Bronchial epithelial cell (primary cell): ENCODE measurements around the gene CAMK2D. TPM values are rescaled to one million over a fixed set of nuclear protein-coding genes. Genes with fewer than 3 reads are reported as not detected.

ENCODE experiments used
- DNase-seq: peaks from one replicate; pipeline ENCODE4 v3.0.0-alpha.2; 2010; ENCODE audit warnings: low read depth
- FAIRE-seq: peaks from 2 replicates; lab custom pipeline; 2011; peaks lifted over from hg19 to GRCh38; lab: Jason Lieb, UNC
- H3K27me3 ChIP-seq: 2 replicates; pipeline ENCODE4 v1.5.1; 2011; ENCODE audit warnings: low read length; ENCODE audit not compliant: control insufficient read depth, insufficient read depth
- H3K36me3 ChIP-seq: 2 replicates; pipeline ENCODE4 v1.5.1; 2011; ENCODE audit warnings: low read length; ENCODE audit not compliant: control insufficient read depth, insufficient read depth
- H3K4me3 ChIP-seq: 2 replicates; pipeline ENCODE4 v1.5.1; 2011; ENCODE audit warnings: mild to moderate bottlenecking, low read depth, low read length, control low read depth
- total RNA-seq: library from RNA; depleted of rRNA; stranded (reverse); fragments of >200 nt; gene quantifications from 2 replicates; pipeline ENCODE4 v1.2.1, GENCODE V29; 2014
- TF ChIP-seq, protein P1 (sequence below): IDR thresholded peaks from 2 replicates; pipeline ENCODE4 v1.5.1; 2011; ENCODE audit warnings: mild to moderate bottlenecking, moderate library complexity, low read length, control low read depth, inconsistent platforms; ENCODE audit not compliant: insufficient read depth, severe bottlenecking

The CAMK2D gene
- total RNA-seq, 1 donor from 2014 or later: 50.8 TPM

DNA sequence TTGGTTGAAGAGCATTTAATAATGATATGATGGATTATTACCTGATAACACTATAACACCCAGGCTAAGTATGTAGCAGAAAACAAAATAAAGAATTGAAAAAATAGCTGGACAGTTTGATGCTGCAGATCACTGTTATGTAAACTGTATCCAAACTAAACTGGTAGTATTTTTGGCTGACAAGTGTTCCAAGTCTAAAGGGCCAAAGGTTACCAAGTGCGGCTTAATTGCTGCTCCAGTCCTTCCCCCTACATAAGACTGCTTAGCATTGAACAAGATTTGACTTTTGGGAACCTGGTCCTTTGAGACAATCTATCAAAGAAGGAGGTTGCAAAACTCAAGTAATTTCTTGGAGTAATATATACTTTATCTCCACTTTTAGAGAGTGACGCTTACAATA, 249.6 kb downstream of the CAMK2D start:
- no peak for FAIRE-seq

DNA sequence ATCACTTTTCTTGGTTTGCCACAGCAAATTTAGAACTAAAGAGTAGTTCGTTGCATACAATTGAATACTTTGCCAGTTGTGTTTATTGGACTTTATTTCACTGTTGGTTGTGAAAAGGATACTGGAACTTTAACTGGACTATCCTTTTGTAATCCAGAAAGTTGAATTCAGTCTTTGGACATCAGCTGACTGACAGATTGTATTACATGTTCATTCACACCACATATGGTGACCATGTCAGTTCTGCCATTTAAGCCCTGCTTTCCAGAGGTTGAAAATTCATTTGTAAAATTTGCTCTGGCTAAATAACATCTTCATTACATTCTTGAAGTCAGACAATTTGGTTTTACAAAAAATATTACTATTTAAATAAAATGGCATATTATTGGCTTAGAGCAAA, 251.7 kb downstream of the CAMK2D start:
- no peaks in the 10 kb centered on the region for H3K27me3 ChIP-seq
- peaks cover 1% of the 10 kb centered on the region for H3K36me3 ChIP-seq
- H3K4me3 ChIP-seq: no peak overlapping the region
- DNase-seq (no peak), FAIRE-seq (no peak)
- TF ChIP-seq, protein P1, sequence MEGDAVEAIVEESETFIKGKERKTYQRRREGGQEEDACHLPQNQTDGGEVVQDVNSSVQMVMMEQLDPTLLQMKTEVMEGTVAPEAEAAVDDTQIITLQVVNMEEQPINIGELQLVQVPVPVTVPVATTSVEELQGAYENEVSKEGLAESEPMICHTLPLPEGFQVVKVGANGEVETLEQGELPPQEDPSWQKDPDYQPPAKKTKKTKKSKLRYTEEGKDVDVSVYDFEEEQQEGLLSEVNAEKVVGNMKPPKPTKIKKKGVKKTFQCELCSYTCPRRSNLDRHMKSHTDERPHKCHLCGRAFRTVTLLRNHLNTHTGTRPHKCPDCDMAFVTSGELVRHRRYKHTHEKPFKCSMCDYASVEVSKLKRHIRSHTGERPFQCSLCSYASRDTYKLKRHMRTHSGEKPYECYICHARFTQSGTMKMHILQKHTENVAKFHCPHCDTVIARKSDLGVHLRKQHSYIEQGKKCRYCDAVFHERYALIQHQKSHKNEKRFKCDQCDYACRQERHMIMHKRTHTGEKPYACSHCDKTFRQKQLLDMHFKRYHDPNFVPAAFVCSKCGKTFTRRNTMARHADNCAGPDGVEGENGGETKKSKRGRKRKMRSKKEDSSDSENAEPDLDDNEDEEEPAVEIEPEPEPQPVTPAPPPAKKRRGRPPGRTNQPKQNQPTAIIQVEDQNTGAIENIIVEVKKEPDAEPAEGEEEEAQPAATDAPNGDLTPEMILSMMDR: no peak

More for the DNA sequence above, 249.6 kb downstream of the CAMK2D start:
- Histone ChIP-seq H3K4me3 (no peak overlapping the region), H3K27me3 (no peaks in the 10 kb centered on the region), H3K36me3 (peaks cover 1% of the 10 kb centered on the region)
- DNase-seq: no peak
- TF ChIP-seq, protein P1: no peak

DNA sequence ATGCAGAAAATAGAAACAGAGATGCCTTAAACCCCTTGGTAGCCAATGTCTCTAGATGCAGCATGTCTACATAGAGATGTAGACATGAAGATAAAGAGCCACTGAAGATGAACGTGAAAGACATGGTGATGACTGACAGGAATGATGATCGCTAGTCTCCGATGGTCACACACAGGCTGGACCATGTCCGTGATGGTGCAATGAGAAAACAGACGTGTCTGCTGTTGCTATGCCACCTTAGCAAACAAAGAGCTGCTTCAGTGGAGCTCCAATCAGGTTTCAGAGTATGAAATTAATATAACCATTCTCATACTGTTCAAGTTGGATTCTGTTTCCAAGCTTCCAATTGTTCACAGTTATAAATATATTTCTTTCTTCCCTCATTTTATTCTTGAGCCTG, 256.5 kb downstream of the CAMK2D start:
- FAIRE-seq (no peak), DNase-seq (no peak)
- TF ChIP-seq, protein P1: no peak
- Histone ChIP-seq H3K4me3 (no peak overlapping the region), H3K36me3 (no peaks in the 10 kb centered on the region), H3K27me3 (no peaks in the 10 kb centered on the region)

DNA sequence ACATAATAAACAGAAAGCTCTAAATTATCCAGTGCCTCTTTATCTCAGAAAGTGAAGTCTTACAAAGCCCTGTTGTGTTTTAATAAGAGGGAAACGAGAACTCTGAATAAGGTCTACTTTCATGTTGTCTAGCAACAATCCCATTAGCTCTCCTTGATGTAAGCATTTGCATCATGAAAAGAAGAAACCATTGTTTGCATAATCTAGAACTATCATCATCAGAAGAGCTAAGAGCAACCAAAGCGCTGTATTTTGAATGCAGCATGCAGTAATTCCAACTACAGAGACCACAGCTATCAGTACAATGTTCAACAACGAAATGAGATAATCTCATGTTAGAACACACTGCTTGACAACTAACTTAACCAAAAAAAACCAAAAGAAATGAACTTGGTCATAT, 257.1 kb downstream of the CAMK2D start:
- Histone ChIP-seq H3K36me3 (no peaks in the 10 kb centered on the region), H3K27me3 (no peaks in the 10 kb centered on the region), H3K4me3 (no peak overlapping the region)
- no peak for DNase-seq
- FAIRE-seq: no peak
- TF ChIP-seq, protein P1: no peak

DNA sequence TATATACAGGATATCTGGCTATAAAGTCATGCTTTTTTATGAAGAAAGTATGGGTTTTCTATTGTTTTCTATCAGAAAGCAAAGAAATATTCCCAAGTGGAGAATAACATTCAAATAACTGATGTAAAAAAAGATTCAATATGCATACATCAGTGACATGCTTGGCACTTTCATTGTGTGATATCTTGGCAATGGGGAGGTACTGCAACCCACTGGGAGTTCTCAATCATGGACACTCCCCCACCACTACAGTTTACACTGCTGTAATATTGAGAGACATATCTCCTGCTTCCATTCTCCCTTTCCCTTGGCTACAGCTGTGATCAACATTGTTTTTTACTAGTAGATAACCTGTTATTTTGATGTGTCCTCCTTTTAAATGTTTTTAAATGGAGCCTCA, 257.8 kb downstream of the CAMK2D start:
- no peak for DNase-seq
- no peak for FAIRE-seq

DNA sequence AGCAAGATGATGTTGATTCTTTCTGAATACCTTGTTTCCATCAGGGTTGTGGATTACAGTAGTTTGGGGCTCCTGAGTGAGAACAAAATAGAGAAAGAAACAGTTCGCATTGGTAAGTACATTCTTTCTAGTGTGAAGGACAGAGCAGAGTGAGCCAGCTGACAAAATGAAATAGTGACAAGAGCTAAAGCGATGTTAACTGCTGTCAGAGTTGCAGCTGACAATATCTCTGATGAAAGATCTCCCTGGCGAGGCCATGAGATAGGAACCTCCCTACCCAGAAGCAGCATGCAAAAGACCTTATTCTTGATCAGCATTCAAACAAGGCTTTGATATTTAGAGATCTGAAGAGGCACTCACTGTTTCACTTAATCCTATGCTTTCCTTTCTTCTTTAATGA, 258.6 kb downstream of the CAMK2D start:
- Histone ChIP-seq H3K4me3 (no peak overlapping the region), H3K27me3 (no peaks in the 10 kb centered on the region), H3K36me3 (no peaks in the 10 kb centered on the region)
- FAIRE-seq (no peak), DNase-seq (no peak)
- TF ChIP-seq, protein P1: no peak

More for the DNA sequence above, 257.8 kb downstream of the CAMK2D start:
- no peaks in the 10 kb centered on the region for H3K27me3 ChIP-seq
- H3K36me3 ChIP-seq: no peaks in the 10 kb centered on the region
- TF ChIP-seq, protein P1: no peak
- H3K4me3 ChIP-seq: no peak overlapping the region
